ENCODE data around the gene ABCB6.

ABCB6 gene

DNA sequence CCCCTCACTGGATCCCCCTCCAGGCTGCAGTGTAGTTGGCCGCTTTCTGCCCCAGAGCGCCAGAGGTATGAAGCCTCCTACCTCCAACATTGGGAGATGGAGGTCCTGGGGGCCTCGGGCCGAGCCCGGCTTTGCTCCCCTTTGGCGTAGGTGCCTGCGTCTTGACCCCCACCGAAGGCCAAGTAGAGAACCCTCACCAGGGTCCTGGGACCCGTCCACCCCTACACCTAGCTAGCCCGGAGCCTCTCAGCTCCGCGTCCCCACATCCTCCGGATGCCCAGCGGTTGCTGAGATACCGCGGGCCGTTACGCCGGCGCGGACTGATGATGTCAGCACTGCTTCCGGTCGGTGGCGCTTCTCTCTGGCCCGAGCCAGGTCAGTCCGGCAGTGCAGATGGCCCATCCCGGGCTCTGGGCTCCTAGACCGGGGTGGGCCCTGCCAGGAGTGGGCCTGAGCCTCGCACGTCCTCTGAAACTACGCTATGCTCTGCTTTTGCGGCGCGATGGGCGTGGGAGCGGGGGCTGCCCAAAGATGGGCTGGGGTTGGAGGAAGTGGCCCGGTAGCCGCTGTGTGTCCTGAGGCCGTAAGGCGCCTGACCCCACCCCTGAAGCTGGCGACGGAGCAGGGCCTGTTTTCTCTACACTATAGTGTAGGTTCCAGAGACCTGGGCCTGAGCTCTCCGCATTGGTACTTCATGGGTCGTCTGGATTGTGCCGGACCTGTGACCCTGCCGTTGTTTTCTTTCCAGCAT, 26.6 kb upstream of the ABCB6 start, which contains the start of the genes GLB1L and STK16:
GLB1L (minus strand) TSS at position 297 of the 751 bp plus-strand sequence. CDS start 1,871 bp downstream, outside the sequence.
STK16 (plus strand) TSS at position 332 of the 751 bp plus-strand sequence. CDS start 521 bp downstream, outside the sequence.
- DNase-seq = peak; percentile 58

DNA sequence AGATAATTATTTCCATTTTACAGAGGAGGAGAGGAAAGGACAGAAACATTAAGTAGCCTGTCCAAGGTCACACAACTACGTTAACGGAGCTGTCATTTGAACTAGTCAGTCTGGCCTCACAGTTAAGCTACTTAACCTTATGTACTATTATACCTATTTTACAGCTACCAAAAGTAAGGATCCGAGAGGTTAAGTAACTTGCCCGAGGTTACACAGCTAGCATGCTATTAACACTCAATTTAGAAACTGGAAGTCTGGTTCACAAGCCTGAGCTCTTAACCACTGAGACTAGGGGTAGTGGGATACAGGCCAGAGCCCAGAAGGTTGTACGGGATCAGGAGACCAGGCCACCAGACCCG, 26.0 kb upstream of the ABCB6 start:
- DNase-seq = no peak

DNA sequence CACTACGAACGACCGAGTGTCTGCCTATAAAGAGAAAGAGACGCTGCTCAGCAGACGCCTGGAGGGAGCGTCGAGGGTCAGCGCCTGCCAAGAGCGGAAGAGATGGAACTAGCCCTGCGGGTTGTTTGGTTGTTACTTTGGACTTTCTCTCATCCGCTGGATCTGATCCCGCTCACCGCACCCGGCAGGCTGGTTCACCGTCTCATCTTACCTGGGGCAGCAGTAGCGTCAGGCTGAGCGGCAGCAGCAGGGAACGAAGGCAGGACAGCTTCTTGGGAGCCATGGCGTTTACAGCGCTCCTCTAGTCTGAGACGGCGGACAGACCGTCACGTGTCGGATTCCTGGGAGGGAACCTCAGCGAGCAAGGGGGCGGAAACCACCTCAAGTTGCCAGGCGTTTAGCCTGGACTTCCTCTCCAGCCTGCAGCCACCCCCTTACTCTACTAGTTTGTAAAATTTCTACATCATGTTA, 24.6 kb upstream of the ABCB6 start:
- no peak for DNase-seq

DNA sequence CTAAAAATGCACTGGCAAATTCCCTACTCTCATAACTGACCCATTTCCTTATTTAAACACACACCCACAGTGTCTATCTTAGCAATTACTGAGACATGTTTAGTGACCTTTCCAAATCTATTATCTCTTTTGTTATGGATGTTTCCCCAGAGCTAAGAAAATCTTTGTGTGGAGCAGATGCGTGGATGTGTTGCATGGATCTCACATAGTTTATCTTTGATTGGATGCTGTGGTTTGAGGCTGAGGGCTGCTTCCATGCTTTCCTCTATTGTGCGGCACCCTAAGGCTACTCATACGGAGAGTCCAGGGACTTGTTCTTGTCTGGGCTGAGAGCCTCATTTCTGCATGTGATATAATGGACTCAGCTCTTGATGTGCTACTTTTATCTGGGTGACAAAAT, 15.6 kb upstream of the ABCB6 start:
- DNase-seq = no peak

DNA sequence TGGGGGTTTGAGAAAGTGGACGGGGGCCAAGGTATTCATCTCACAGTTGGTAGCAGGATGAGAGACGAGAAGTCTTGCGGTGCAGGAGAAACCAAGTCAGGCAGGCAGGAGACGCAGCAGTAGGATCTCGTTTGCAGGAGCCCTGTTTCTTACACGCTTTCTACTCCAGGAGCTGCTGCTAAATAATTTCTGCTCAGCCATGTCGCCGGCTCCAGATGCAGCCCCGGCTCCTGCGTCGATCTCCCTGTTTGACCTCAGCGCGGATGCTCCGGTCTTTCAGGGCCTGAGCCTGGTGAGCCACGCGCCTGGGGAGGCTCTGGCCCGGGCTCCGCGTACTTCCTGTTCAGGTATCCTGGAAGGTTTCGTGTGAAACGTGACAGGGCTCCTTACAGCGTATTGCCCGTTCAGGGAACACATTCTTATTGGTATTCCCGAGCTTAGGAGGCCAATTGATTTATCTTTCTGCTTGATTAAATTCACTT, 11.3 kb upstream of the ABCB6 start:
- DNase-seq = no peak

DNA sequence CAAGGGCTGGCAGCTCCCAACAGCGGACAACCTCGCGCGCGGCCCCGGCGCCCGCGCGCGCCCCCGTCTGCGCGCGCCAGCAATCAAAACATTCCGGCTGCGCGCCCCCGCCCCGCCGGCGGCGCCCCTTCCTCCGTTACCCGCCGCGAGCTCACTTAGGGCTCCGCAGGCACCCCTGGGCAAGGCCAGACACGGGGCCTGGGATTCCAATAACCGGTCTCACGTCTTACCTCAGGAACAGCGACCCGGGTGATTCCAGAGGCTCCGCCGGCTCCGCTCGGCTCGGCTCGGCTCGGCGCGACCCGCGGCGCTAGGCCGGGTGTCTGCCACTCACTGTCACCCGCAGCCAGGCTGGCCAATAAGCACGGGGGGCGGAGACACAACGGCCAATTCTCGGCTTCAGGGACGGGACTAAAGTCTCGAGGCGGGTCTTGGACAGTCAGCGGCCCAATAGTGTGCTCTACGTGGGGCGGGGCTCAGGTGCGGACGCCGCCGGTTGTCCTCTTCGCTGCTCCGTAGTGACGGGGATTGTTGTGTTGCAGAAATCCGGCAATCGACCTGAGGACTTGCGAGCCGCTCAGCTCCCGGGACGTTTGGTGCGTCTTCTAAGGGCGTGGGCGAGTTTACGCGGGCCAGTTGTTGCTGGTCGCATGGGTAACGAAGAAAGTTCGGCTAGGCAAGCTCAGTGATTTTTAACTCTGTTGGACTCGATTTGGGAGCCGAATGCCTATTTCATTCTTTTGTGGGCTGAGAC, 10.7 kb upstream of the ABCB6 start, which contains the start of the genes ANKZF1 and ATG9A:
ANKZF1 (plus strand) TSS at position 502 of the 754 bp plus-strand sequence. CDS start 452 bp downstream, outside the sequence.
ATG9A (minus strand) TSS at position 332 of the 754 bp plus-strand sequence. CDS start 1,612 bp downstream, outside the sequence.
- DNase-seq = peak; percentile 96

DNA sequence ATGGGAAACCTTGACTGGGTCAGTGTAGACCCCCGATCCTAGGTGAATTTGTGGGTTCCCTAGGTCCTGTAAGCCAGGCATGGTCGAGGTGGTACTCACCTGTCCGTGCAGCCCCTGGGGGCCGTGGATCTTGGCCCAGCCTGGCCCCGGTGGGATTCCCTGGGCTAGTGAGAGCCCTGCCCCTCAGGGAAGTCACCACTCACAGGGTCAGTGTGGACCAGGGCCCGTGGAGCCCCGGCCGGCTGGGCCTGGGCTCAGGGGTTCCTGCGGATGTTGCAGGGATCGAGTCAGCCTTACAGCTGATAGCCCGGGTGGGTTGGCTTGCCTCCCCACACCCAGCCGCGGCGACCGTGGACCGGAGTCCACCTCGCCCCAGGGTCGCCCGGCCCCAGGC, 10.2 kb upstream of the ABCB6 start:
- DNase-seq = no peak

DNA sequence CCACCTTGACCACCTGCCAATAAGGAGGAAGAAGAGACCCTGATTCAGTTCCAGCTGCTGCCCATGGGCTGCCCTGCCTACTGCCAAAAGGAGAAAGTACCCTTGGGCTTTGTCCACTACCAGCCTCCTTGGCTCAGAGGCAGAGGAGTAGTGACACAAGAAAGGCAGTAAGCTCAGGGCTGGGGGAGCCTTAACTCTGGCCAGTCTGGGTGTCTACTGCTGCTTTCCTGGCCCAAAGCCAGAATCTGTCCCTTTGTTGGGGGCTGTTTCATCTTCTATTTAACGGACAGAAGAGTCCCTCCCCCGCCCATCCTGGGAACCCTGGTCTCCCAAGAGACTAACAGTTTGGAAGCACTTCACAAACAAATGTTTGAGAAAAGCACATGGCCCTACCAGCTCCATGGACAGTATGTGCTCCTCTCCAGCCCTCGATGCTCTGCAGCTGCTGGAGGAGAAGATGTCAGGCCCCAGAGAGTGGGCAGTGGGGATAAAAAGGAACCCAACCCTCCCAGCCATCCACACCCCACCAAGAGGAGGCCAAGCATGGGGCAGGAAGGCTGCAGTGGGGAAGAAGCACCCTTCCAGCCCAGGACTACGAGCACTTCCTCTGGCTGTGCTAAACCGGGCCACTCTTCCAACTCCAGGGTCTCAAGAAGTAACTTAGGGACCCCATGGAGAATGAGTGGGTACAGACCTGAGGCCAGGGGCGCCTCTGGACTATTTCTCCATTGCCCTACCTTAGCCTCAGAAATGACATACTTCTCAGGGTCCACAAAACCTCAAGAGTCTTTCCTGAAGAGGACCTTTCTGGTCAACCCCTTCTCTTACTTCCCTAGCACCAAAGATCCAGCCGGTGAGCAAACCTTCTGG, 9.5 kb upstream of the ABCB6 start:
- no peak for DNase-seq

DNA sequence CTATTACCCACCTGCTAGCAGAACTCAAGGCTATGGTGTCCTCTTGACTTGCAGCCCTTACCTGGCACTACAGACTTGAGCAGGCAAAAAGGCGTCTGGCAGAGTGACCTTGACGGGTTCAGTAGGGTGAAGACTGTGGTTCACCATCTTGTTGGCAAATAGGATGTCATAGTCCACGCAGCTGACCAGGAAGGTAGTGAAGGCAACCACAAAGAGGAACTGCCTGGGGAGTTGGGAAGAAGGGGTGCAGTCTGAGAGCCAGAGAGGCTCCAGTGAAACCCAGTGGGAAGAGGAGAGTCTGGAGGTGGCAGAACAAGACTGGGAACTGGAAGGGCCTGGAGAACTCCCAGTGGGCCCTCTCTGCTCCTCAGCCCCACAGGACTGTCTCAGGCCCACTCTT, 6.6 kb upstream of the ABCB6 start:
- DNase-seq = no peak

DNA sequence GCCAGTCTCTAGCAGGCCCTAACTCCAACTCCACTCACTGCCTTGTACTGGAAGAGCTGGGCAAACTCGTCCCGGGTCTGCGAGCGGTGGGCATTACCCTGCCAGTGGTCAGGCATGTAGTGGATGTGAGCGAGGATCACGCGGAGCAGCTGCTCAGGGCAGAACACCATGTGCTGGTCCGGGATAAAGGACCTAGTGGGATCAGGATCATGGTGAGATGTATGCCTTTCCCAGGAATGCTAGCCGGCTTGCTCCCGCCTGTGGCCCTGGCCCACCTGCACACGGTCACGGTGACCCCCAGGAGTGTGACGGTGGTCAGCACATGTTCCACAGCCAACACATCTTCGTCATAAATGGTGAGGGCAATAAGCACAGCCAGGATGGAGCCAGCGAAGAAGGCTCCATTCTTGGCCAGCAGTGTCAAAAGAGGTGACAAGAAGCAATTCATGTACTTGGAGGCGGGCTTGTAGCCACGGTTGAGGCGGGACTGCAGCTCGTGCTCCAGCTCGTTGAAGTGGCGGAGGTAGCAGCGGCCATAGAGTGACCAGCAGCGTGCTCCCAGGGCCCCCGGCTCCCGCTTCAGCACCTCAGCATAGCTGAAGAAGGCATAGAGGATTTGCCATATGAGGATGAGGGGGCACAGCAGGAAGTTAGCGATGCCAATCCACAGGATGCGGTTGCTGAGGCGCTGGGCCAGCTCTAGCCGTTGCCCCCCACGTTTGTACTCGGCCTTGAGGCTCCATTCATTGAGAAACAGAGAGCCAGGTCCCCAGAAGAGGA, 5.3 kb upstream of the ABCB6 start:
- DNase-seq = no peak

DNA sequence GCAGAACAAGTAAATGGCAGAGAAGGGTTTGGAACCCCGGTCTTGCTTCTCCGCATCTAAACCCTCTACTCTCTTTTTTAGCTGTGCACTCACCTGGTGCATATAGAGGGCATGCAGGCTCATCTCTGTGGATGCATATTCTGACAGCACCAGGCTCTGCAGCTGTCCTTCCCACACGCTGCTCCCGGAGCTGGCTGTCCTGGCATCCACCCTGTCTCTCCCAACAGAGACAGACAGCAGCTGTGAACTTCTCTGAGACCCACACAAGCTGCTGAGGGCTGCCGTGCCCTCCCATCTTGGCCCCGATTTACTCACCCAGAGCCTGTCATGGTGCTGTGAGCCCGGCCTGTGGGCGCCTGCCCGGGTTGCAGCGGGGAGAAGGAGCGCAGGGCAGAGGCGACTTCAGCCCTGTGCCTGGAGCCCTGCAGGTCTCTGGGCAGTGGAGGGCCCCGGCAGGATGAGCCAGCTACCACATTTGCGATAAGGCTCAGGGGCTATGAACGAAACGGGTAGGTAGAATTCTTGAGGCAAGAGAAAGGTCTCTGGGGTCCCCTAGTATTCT, 3.3 kb upstream of the ABCB6 start:
- no peak for DNase-seq

DNA sequence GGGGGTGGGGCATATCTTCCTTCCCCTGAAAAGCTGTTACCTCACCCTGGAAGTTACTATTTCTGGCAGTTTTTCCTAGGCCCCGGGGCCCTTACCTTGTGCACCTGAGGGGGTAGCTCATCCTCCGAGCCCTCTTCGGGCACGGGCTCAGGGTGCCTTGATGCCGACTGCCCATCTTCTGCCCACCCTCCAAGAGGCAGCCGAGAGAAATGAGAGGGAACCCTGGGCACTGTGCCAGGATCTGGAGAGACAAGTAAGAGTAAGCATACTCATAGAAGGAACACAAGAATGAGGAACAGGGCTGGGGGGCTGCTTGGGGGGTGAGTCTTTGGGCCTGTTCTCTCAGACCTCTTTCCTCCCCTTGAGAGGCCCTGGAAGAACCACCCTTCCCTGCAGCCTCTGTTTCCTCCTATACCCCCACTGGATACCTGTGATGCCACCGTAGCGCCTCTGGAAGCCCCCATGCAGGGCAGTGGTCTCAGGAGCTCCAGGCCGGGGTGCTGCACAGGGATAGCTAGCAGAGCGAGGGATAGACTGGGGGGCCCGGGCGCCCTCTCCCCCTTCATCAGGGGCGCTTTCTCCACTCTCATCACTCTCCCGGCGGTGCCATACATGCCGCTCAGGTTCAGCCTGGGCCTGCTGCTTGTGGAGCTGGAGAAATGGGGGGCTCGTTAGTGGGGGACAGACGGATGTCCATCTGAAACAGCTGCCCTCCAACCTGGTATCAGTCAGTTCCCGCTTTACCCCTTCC, 2.1 kb upstream of the ABCB6 start:
- no peak for DNase-seq

DNA sequence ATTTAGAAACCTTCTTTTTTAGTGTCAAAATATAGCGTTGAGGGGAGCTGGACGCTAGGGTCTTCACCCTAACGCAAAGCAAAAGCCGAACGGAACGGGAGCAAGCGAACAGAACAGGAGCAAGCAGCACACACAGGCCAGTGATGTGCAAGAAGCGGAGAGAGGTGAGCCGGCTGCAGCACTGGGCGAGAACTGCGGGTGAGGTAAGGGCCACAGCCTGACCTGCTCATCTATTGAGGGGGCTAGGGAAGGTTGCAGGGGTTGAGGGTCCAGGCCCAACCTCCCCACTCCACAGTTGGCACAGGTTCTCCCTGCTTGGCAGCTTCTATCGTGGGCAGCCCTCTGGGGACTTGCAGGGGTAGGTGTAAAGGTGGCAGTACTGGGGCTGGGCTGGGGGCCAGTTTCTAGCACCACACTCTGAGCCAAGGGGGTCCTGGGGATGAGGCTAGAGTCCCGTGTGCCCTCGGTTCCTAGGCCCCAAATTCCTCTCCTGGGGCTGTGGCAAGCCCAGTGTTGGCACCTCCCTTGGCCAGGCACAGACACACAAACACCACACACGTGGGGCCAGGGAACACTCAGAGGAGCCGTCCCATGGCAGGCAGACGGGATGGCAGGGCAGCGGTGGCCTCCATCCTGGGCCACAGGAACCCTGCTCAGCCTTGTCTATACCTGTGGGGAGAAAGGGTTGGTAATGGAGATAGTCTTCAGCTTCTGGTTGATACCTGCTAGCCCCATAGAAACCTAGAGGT, 1.2 kb upstream of the ABCB6 start:
- no peak for DNase-seq

DNA sequence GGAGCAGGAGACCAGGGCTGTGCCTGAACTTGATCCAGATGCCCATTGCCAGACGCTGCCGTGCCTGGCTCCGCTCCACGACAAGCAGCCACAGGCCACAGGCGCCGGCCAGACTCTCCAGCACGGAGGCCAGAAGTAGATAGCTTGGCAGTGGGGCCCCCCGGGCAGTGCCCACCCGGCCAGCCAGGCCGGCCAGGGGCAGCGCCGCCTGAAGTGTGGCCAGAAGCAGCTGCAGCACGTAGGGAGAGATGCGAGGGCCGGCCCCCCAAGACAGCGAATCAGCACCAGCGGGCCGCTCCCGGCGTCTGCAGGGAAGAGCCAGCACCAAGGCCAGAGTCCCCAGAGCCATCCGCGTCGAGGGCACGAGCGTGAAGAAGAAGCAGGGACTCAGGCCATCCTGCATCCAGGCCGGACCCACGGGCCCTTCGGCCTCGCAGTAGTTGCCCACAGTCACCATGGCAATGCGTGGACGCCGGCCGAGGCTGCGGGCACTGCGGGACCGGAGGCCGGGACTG, 484 bp downstream of the ABCB6 start:
- DNase-seq = peak; percentile 68

DNA sequence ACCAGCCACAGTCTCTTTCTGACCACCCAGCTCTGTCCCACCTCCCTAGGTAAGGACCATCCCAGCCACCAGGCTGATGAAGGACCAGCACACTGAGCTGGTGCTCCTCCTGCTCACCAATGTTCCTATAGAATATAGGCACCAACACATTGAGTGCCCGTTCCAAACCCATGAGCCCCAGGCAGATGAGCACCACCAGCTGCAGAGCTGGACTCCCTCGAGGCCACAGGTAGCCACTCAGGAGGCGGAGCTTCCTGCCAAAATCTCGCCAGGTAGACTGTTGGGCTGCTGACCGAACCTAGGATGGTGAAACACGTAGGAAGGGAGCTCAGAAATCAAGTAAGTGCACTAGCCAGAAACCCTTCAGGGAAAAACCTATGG, 2.2 kb downstream of the ABCB6 start:
- DNase-seq = no peak

DNA sequence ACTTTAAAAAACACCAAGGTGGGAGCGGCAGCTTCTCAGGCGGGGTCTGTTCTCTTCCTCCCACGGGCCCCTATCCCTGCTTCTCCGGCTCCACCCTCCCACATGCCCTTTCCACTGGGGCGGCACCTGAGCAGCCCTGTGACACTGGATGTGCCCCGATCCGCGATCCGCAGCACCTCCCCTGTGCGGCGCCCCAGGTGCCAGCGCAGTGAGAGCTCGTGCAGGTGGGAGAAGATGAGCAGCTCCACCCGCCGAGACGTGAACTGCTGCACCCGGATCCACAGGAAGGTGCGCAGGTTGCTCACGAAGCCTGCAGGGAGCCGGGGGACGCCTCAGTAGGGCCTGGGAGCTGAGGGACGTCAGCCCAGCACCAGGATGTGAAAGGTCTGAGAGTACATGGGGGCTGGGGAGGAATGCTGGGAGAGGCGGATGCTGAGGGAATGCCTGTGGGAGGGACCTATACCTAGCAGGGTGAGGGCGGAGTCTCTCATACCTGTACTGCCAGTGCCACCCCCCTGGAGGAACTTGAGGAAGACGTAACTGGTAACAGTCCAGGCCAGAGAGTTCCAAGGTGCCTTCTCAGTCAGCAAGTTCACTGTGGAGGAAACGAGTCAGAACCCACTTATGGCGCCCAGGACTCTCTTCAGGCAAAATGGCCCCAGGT, 2.8 kb downstream of the ABCB6 start:
- DNase-seq = no peak

DNA sequence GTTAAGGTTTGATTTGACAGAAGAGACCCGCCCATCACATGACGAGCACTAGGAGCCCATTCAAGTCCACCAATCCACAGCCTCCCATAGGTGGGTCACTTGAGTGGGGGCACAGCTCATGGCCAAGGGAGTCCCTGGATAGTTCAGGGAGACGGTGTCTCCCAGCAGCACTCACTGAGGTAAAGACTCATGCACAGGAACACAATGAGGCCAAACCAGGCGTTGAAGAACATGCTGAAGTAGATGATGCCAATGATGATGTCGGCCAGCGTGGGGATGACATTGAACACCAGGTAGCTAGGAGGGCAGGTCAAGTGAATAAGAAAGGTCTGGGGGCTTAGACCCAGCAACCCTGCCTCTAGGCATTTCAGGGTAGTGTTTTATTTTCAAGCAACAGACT, 4.0 kb downstream of the ABCB6 start:
- no peak for DNase-seq

DNA sequence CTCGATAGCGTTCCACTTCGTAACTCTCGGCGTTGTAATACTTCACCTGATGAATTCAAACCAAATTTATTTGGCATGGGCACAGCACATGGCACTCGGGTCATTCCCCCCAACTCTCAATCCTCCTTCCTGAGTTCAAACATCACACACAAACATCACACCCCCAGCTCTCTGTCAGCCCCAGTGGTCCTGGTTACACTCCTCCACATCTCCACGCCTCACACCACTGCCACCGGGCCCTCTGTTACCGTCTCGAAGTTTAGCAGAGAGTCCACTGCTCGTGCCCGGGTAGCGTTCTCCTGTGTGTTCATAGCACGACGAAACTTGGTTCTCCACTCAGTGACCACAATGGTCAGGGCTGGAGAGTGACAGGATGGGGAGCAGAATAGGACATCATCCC, 4.6 kb downstream of the ABCB6 start:
- no peak for DNase-seq

DNA sequence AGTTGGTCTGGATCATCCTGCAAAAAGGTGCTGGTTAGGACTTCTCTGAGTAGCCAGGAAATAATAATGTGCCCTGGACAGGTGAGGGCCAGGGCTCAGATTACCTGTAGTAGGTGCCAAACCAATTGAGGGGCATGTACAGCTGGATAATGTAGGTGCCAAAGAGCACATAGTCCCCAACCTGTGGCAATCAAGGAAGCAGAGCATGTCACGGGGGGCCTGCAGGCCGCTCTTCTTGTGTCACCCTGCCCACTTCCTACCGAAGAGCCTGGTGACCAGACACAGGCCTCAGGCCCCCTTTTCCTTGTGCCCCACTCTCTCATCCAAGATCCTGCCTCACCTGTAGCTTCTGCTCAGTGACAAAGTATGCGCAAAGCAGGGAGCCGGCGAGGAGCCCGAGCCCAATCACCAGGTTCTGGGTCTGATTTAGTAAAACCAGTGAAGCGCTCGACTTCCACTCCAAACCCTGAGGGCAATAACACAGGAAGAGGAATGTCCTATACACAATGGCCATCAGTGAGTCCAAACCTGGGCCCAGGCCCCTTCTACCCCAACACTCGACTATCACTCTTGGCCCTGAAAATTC, 5.2 kb downstream of the ABCB6 start:
- no peak for DNase-seq
